ENCODE data around the gene GNA12.
"Not testable (repeated sequence)": the region's sequence is repeated elsewhere in the genome, so short reads cannot be mapped to it uniquely, and the experiment has no call there.

The GNA12 gene

GRCh38 chr7:2864999-2865670 is 21.0 kb upstream of the GNA12 start:
- peak; percentile 48 to 51 for DNase-seq (ENCODE audit: low read depth in 2 of 2)

- no peak for DNase-seq (ENCODE audit: low read depth in 2 of 2)
These were observed 20.3 kb upstream of the GNA12 start for GRCh38 chr7:2864204-2864985.

- DNase-seq (ENCODE audit: low read depth in 2 of 2), result peak; percentile 75
These were observed 19.5 kb upstream of the GNA12 start for GRCh38 chr7:2863461-2864066.

GRCh38 chr7:2862831-2863361 is 18.8 kb upstream of the GNA12 start:
- no peak for DNase-seq (ENCODE audit: low read depth in 2 of 2)

GRCh38 chr7:2861509-2861908 is 17.4 kb upstream of the GNA12 start:
- no peak for DNase-seq (ENCODE audit: low read depth in 2 of 2)

- DNase-seq (ENCODE audit: low read depth in 2 of 2), result no peak
These were observed 16.6 kb upstream of the GNA12 start for GRCh38 chr7:2860627-2861133.

GRCh38 chr7:2859952-2860351 is 15.8 kb upstream of the GNA12 start:
- DNase-seq (ENCODE audit: low read depth in 2 of 2), result no peak

GRCh38 chr7:2858621-2859020 is 14.5 kb upstream of the GNA12 start:
- DNase-seq (ENCODE audit: low read depth in 2 of 2), result no peak

GRCh38 chr7:2856388-2857169 is 12.5 kb upstream of the GNA12 start:
- no peak for DNase-seq (ENCODE audit: low read depth in 2 of 2)

GRCh38 chr7:2855386-2855785 is 11.3 kb upstream of the GNA12 start:
- no peak for DNase-seq (ENCODE audit: low read depth in 2 of 2)

- not testable (repeated sequence) for DNase-seq (ENCODE audit: low read depth in 2 of 2)
These were observed 9.4 kb upstream of the GNA12 start for GRCh38 chr7:2853552-2853951.

- DNase-seq (ENCODE audit: low read depth in 2 of 2), result no peak
These were observed 9.0 kb upstream of the GNA12 start for GRCh38 chr7:2853147-2853546.

GRCh38 chr7:2851497-2851896 is 7.4 kb upstream of the GNA12 start:
- no peak for DNase-seq (ENCODE audit: low read depth in 2 of 2)

- no peak for DNase-seq (ENCODE audit: low read depth in 2 of 2)
These were observed 6.0 kb upstream of the GNA12 start for GRCh38 chr7:2849941-2850766.

- DNase-seq (ENCODE audit: low read depth in 2 of 2), result no peak
These were observed 1.0 kb upstream of the GNA12 start for GRCh38 chr7:2845034-2845592.

GRCh38 chr7:2843711-2844152 is 376 bp downstream of the GNA12 start:
- DNase-seq (ENCODE audit: low read depth in 2 of 2), result no peak

- no peak for DNase-seq (ENCODE audit: low read depth in 2 of 2)
These were observed 870 bp downstream of the GNA12 start for GRCh38 chr7:2843191-2843685.

GRCh38 chr7:2841907-2842306 is 2.2 kb downstream of the GNA12 start:
- DNase-seq (ENCODE audit: low read depth in 2 of 2), result no peak

GRCh38 chr7:2840458-2840857 is 3.6 kb downstream of the GNA12 start:
- no peak for DNase-seq (ENCODE audit: low read depth in 2 of 2)

All from fibroblast of skin of left quadriceps (primary cell).